Suprapubic skin (tissue), 3 donors: ENCODE data around the gene MAG.

ENCODE experiments used
- POLR2AphosphoS5 ChIP-seq, 3 donors: sonication (generic); formaldehyde crosslinking; IDR thresholded peaks; one replicate each; pipeline ENCODE4 v1.6.1; 2017; ENCODE audit warnings: antibody characterized with exemption in 3 of 3
- TF ChIP-seq, protein P1 (sequence below), 2 donors: fragments of 200-600 bp in 1 of 2; fragments of 450-650 bp in 1 of 2; sonication (generic) in 1 of 2; IDR thresholded peaks; one replicate each; pipeline ENCODE4 v1.5.1; 2016 to 2019; ENCODE audit warnings: antibody characterized with exemption in 2 of 2, mild to moderate bottlenecking in 1 of 2, moderate library complexity in 1 of 2

DNA sequence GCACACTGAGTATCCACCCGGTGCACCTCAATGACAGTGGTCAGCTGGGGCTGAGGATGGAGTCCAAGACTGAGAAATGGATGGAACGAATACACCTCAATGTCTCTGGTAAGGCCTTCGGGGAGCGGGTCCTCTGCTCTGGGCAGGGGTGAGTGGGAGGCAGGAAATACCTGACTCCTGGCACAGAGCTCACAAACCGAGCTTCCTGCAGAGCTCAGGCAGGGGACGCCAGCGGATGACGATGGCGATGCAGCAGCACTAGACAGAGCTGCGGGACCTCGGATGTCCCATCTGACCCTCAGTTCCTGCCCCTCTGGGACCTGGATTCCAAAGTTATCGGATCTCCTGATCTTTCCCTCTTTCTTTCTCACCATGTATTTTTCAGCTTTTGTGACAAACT, 40.9 kb downstream of the MAG start:
- no peak for TF ChIP-seq POLR2AphosphoS5 (IDR thresholded peaks at IDR 0.05)
- TF ChIP-seq, protein P1, sequence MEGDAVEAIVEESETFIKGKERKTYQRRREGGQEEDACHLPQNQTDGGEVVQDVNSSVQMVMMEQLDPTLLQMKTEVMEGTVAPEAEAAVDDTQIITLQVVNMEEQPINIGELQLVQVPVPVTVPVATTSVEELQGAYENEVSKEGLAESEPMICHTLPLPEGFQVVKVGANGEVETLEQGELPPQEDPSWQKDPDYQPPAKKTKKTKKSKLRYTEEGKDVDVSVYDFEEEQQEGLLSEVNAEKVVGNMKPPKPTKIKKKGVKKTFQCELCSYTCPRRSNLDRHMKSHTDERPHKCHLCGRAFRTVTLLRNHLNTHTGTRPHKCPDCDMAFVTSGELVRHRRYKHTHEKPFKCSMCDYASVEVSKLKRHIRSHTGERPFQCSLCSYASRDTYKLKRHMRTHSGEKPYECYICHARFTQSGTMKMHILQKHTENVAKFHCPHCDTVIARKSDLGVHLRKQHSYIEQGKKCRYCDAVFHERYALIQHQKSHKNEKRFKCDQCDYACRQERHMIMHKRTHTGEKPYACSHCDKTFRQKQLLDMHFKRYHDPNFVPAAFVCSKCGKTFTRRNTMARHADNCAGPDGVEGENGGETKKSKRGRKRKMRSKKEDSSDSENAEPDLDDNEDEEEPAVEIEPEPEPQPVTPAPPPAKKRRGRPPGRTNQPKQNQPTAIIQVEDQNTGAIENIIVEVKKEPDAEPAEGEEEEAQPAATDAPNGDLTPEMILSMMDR (IDR thresholded peaks at IDR 0.05): no peak
